ENCODE measurements around the gene SCD.
"Not testable (repeated sequence)": the region's sequence is repeated elsewhere in the genome, so short reads cannot be mapped to it uniquely, and the experiment has no call there.

Gene SCD

GRCh38 chr10:100346765-100347567 is at the start of gene SCD:
Gene SCD, plus strand, starts transcription at chr10:100347233. Its CDS starts 272 bp downstream, at chr10:100347505.
- peak; percentile 75 for DNase-seq

- no peak for DNase-seq
These were observed 49.8 kb upstream of the SCD start for GRCh38 chr10:100297242-100297641.

GRCh38 chr10:100301123-100301522 is 45.9 kb upstream of the SCD start:
- not testable (repeated sequence) for DNase-seq

GRCh38 chr10:100303724-100304319 is 43.2 kb upstream of the SCD start:
- no peak for DNase-seq

- DNase-seq: no peak
These were observed 42.6 kb upstream of the SCD start for GRCh38 chr10:100304414-100304813.

GRCh38 chr10:100306861-100307260 is 40.2 kb upstream of the SCD start:
- DNase-seq: no peak

GRCh38 chr10:100307684-100308083 is 39.3 kb upstream of the SCD start:
- DNase-seq: no peak

- DNase-seq: no peak
These were observed 35.7 kb upstream of the SCD start for GRCh38 chr10:100311298-100311697.

GRCh38 chr10:100315615-100316014 is 31.4 kb upstream of the SCD start:
- DNase-seq: no peak

GRCh38 chr10:100318207-100318606 is 28.8 kb upstream of the SCD start:
- DNase-seq: no peak

GRCh38 chr10:100319707-100320402 is 27.2 kb upstream of the SCD start:
- DNase-seq: no peak

- DNase-seq: no peak
These were observed 21.9 kb upstream of the SCD start for GRCh38 chr10:100325158-100325557.

- no peak for DNase-seq
These were observed 19.9 kb upstream of the SCD start for GRCh38 chr10:100327007-100327717.

GRCh38 chr10:100327718-100328009 is 19.4 kb upstream of the SCD start:
- no peak for DNase-seq

- DNase-seq: no peak
These were observed 18.8 kb upstream of the SCD start for GRCh38 chr10:100328198-100328597.

- no peak for DNase-seq
These were observed 17.0 kb upstream of the SCD start, which contains the start of gene PKD2L1 for GRCh38 chr10:100330079-100330478. Gene PKD2L1, minus strand, starts transcription at chr10:100330228. Its CDS starts 125 bp downstream, at chr10:100330103.

GRCh38 chr10:100333106-100333505 is 13.9 kb upstream of the SCD start:
- DNase-seq: no peak

- DNase-seq: no peak
These were observed 13.2 kb upstream of the SCD start for GRCh38 chr10:100333661-100334440.

GRCh38 chr10:100334762-100335161 is 12.3 kb upstream of the SCD start:
- DNase-seq: no peak

GRCh38 chr10:100338434-100339036 is 8.5 kb upstream of the SCD start:
- peak; percentile 80 for DNase-seq

GRCh38 chr10:100339236-100339635 is 7.8 kb upstream of the SCD start:
- DNase-seq: no peak

Measured in stimulated activated CD4-positive, alpha-beta T cell treated with anti-CD3 and anti-CD28 coated beads, Interleukin-4, amount 100 ng/mL, for 1 hour (primary cell).